Astrocyte (in vitro differentiated cells and primary cell): Measurements from ENCODE around the gene ORAI1.

Experiments used
- CTCF ChIP-seq: IDR thresholded peaks from 2 replicates; pipeline ENCODE4 v1.5.1; 2011; ENCODE audit warnings: low read depth, mild to moderate bottlenecking, inconsistent platforms, low read length, moderate library complexity; ENCODE audit not compliant: insufficient read depth
- EZH2 ChIP-seq: IDR thresholded peaks from 2 replicates; pipeline ENCODE4 v1.6.1; 2012; ENCODE audit warnings: mild to moderate bottlenecking, low read length, inconsistent platforms; ENCODE audit not compliant: insufficient read depth

GRCh38 chr12:121582583-121583333 lies 43.6 kb upstream of the ORAI1 start:
- TF ChIP-seq CTCF (no peak), EZH2 (no peak)
